A549 (cell line): ENCODE results near the gene THUMPD2.

Experiments used
- CEBPB ChIP-seq, 2 experiments: fragments of >200 bp in 1 of 2; sonication (Bioruptor Twin) in 1 of 2; formaldehyde crosslinking in 1 of 2; IDR thresholded peaks; 2 replicates each; pipeline ENCODE4 v1.6.1; 2012 to 2016
- EP300 ChIP-seq, 2 experiments: fragments of >200 bp; sonication (Bioruptor Twin); formaldehyde crosslinking; IDR thresholded peaks; 2 replicates in 1 of 2; 3 replicates in 1 of 2; pipeline ENCODE4 v1.6.1; 2016 to 2017
- TF ChIP-seq, protein P1 (sequence below): fragments of >200 bp; sonication (Bioruptor Twin); formaldehyde crosslinking; IDR thresholded peaks from 3 replicates; pipeline ENCODE4 v1.5.1; 2016
- TF ChIP-seq, protein P2 (sequence below): fragments of 250-450 bp; sonication (Bioruptor Pico); IDR thresholded peaks from 2 replicates; pipeline ENCODE4 v1.5.0; 2021; ENCODE audit warnings: mild to moderate bottlenecking, moderate library complexity, borderline replicate concordance

DNA sequence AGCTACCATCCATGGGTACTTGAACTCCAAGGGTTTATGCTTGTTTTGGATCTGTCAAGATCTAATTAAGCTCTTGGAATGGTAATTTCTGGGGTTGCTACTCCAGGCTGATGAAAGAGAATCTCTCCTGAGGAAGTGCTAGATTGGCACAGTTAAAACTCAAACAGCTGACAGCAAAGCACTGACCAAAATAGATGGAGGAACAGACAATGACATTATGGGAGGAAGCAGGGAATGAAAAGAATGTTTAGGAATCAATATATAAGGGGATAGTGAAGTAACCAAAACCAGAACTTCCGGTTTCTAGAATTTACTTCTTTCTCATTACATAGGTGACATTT, 6.3 kb downstream of the THUMPD2 start:
- TF ChIP-seq, protein P1, sequence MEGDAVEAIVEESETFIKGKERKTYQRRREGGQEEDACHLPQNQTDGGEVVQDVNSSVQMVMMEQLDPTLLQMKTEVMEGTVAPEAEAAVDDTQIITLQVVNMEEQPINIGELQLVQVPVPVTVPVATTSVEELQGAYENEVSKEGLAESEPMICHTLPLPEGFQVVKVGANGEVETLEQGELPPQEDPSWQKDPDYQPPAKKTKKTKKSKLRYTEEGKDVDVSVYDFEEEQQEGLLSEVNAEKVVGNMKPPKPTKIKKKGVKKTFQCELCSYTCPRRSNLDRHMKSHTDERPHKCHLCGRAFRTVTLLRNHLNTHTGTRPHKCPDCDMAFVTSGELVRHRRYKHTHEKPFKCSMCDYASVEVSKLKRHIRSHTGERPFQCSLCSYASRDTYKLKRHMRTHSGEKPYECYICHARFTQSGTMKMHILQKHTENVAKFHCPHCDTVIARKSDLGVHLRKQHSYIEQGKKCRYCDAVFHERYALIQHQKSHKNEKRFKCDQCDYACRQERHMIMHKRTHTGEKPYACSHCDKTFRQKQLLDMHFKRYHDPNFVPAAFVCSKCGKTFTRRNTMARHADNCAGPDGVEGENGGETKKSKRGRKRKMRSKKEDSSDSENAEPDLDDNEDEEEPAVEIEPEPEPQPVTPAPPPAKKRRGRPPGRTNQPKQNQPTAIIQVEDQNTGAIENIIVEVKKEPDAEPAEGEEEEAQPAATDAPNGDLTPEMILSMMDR = no peak
- TF ChIP-seq CEBPB (IDR thresholded peaks at IDR 0.05) (no peak), EP300 (IDR thresholded peaks at IDR 0.05) (no peak)
- TF ChIP-seq, protein P2, sequence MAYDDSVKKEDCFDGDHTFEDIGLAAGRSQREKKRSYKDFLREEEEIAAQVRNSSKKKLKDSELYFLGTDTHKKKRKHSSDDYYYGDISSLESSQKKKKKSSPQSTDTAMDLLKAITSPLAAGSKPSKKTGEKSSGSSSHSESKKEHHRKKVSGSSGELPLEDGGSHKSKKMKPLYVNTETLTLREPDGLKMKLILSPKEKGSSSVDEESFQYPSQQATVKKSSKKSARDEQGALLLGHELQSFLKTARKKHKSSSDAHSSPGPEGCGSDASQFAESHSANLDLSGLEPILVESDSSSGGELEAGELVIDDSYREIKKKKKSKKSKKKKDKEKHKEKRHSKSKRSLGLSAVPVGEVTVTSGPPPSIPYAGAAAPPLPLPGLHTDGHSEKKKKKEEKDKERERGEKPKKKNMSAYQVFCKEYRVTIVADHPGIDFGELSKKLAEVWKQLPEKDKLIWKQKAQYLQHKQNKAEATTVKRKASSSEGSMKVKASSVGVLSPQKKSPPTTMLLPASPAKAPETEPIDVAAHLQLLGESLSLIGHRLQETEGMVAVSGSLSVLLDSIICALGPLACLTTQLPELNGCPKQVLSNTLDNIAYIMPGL (CRISPR knock-in tag) = no peak
